CD4-positive, alpha-beta T cell treated with Interleukin-4 for 4 hours (primary cell): ENCODE results near the gene EWSR1.
"Not testable (repeated sequence)": the region's sequence is repeated elsewhere in the genome, so short reads cannot be mapped to it uniquely, and the experiment has no call there.

Experiments used
- DNase-seq: peaks from one replicate; pipeline ENCODE4 v3.0.0-alpha.2; 2020

EWSR1 gene, protein sequence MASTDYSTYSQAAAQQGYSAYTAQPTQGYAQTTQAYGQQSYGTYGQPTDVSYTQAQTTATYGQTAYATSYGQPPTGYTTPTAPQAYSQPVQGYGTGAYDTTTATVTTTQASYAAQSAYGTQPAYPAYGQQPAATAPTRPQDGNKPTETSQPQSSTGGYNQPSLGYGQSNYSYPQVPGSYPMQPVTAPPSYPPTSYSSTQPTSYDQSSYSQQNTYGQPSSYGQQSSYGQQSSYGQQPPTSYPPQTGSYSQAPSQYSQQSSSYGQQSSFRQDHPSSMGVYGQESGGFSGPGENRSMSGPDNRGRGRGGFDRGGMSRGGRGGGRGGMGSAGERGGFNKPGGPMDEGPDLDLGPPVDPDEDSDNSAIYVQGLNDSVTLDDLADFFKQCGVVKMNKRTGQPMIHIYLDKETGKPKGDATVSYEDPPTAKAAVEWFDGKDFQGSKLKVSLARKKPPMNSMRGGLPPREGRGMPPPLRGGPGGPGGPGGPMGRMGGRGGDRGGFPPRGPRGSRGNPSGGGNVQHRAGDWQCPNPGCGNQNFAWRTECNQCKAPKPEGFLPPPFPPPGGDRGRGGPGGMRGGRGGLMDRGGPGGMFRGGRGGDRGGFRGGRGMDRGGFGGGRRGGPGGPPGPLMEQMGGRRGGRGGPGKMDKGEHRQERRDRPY

DNA sequence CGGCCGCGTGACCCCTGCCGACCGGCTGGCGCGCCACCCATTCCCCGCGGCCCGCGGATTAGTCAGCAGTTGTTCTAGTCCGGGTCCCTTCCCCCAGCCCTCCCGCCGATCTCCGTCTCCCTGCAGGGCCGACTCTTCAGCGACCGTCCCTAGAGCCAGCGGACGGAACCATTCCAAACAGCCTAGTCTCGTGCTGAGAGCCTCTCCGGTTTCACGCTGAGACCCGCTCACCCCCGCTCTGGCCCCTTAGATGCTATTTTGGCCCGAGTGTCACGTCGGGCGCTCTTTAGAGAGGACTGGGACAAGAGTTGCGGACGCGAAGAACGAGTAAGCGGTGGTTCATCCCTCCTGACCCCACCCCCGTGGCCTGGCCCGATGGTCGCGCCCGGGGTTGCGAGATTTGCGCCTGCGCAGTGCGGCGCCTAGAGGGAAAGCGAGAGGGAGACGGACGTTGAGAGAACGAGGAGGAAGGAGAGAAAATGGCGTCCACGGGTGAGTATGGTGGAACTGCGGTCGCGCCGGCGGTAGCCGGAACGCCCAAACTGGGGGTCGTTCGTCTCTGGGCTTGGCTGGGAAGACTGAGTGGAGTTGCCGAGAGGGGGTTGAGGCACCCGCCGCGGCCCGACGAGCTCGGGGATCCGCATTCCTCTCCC is at the start of gene EWSR1, which contains the start of gene RHBDD3:
TSS of gene EWSR1 (plus strand) at position 411 of the 653 bp plus-strand sequence. CDS start at position 480, 69 bp downstream.
TSS of gene RHBDD3 (minus strand) at position 124 of the 653 bp plus-strand sequence. CDS start 2,355 bp downstream, outside the sequence.
- peak; percentile 97 for DNase-seq

DNA sequence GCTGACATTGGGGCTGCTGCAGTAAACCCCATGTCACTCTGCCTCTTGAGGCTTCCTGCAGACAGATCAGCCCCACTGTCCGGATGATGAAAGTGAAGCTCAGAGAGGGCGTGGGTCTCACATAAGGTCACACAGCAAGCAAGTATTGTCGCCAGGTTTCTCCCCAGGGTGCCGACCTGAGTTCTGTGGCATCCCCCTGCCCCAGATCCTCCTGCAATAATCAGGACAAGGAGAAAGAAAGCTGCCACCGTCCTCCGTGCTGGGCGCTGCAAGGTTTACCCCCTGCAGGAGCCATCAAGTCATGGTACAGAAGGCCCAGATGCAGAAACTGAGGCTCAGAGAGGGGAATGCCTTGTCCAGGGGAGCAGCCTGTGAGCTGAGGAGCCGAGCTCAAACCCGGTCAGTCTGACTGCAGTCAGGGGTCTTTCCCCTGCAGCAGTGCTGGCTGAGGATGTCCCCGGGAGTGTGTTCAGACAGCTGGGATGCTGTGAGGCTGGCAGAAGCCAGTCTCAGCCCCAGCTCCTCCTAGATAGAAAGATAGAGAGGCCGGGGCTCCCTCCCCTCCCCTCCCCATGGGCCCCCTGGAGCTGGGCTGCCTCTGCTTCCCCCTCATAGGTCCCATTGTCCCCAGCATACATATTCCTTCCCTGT is 49.2 kb upstream of the EWSR1 start:
- DNase-seq, result no peak

GRCh38 chr22:29219409-29219782 is 48.7 kb upstream of the EWSR1 start:
- not testable (repeated sequence) for DNase-seq

- DNase-seq, result no peak
These were observed 48.0 kb upstream of the EWSR1 start for GRCh38 chr22:29219881-29220670.

- DNase-seq, result no peak
These were observed 43.8 kb upstream of the EWSR1 start for GRCh38 chr22:29224121-29224858.

DNA sequence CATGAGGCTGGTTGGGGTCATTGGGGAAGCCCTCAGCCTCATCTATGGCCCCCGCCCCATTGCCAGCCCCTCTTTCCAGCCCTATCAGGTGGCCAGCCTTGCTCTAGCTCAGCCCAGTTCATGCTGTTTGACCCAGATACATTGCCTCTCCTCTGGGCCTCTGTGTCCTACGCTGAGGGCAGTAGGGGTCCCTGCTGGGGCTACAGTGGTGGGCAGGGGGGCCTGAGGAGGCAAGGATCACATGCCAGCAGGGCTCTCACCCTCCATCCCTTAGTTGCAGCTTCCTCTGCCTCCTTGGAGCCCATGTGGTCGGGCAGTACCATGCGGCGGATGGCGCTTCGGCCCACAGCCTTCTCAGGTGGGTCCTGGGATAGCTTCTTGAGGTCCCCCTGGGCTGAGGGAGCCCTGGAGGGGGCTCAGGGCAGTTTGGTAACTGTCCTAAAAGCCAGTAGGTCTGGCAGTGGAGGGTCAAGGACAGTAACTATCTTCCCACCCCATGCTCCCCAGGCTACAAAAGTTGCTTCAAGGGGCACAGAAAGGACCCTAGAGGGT is 43.1 kb upstream of the EWSR1 start:
- no peak for DNase-seq

GRCh38 chr22:29225422-29226090 is 42.5 kb upstream of the EWSR1 start:
- DNase-seq, result no peak

GRCh38 chr22:29226351-29226981 is 41.6 kb upstream of the EWSR1 start:
- DNase-seq, result no peak

GRCh38 chr22:29230972-29231875 is 36.8 kb upstream of the EWSR1 start:
- DNase-seq, result no peak

DNA sequence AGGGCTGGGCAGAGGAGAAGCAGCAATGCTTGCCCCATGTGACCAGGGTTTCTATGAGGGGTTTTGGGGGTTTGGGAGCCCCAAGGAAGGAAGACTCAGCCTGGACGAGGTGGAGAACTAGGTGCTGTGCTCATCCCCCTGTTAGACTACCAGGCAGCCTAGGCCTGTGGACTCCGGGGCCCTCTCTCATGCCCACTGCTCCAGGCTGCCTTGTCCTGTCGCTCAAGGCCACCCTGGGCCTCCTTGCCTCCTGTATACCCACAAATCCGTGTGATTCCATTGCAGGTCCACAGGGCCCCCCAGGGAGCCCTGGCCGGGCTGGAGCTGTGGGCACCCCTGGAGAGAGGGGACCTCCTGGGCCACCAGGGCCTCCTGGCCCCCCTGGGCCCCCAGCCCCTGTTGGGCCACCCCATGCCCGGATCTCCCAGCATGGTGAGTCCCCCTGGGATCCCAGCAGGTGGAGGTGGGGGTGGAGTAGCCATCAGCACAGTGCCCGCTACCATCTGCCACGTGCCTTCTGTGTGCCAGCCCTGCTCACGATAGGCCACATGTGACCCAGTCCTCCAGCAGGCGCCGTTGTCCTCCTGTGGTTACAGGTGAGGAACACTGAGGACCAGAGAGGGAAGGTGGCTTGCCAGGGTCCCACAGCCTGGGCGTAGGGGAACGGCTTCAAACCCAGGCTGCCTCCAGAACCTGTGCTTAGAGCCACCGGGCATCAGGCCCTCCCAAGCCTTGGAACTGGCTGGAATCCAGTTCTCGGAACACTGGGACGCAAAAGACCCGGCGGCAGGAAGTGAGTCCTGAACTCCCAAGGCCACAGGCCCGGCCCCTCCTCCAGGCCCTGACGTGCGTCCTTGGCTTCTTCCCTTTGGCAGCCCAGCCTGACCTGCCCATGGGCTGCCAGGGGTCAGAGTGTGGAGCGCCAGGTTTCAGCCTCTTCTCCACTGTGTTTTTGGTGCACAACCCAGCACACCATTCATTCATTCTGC is 35.8 kb upstream of the EWSR1 start:
- no peak for DNase-seq

- no peak for DNase-seq
These were observed 34.7 kb upstream of the EWSR1 start for GRCh38 chr22:29233277-29233877.

GRCh38 chr22:29240481-29240880 is 27.6 kb upstream of the EWSR1 start:
- DNase-seq, result not testable (repeated sequence)

- DNase-seq, result no peak
These were observed 24.1 kb upstream of the EWSR1 start for GRCh38 chr22:29243874-29244446.

DNA sequence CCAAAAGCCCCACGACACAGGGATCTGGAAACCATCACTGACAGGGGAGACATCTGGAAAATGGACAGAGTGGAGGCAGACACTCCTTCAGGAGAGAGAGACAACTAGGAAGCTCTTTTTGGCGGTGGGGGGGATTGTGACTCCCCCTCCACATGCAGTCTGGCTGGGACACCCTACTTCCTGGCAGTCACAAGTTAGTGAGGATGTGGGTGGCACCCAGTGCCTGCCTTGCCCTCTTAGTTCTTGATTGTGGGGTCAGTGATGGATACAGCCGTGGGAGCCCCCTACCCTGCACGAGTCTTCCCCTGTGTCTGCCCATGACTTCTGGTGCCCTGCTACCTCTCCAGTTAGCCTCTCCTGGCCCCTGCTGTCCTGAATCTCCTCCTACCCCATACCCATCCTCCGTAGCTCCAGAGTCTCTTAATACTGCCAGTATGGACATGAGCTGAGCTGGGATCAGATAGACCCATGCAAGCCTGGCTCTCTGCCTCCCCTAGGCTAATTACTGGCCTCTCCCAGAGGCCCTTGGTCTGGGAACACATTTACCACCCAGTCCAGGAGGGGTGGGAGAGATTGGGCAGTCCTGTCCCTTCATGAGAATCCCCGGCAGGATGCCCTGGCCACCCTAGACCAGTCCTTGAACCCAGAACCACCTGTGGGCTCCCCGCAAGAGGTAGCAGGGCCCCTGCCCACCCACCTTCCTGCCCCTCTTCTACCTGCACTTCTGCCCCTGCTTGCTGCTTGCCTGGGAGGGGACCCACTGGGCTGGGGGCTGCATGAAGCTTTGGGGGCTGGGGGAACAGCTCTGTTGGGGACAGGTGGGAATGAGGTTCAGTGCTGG is 23.1 kb upstream of the EWSR1 start:
- DNase-seq, result no peak

GRCh38 chr22:29245626-29246385 is 22.3 kb upstream of the EWSR1 start:
- DNase-seq, result peak; percentile 69
